ENCODE measurements around the gene CUL5. TPM values are rescaled to one million over a fixed set of nuclear protein-coding genes. Genes with fewer than 3 reads are reported as not detected.
"Not testable (repeated sequence)": the region's sequence is repeated elsewhere in the genome, so short reads cannot be mapped to it uniquely, and the experiment has no call there.

Gene CUL5
- total RNA-seq, 1 donor from 2014 or later, result 23.4 TPM

GRCh38 chr11:108117746-108118371 is 109.2 kb downstream of the CUL5 start:
- no peak for ATAC-seq

- ATAC-seq, result not testable (repeated sequence)
These were observed 112.2 kb downstream of the CUL5 start for GRCh38 chr11:108120936-108121273.

DNA sequence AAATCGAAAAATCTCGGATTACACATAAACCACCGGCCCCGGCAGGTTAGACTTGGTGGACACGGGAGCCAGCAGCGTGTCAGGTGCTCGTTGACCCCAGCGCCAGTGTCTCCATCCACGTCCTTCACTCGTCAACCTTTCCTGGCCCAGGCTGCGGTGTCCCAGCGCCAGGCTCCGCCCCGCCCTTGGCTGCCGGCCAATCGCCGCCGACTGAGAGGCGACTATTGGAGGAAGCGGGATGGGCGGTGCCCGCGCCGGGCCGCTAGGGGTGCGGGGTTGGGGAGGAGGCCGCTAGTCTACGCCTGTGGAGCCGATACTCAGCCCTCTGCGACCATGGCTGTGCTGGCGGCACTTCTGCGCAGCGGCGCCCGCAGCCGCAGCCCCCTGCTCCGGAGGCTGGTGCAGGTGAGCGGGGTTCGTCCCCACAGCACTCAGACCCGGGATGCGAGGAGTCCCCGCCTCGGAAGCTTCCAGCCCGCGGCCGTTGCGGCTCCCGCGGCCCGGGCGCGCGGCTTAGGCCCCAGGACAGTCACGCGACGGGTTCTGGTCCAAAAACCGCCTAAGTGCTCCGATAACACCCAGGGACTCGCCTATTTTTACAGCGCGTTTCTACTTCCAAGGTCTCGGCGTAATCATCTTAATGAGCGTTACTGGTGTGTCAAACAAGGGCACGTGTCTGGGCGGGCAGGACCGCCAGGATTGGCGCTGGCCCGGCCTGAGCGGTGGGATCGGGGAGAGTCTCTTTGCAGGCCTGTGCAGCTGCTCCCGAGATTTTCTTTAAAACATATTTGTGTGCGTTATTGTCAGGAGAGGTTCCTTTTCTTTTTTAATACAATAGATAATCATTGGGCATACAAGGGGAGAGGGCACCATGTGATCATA is 112.8 kb downstream of the CUL5 start, which contains the start of gene ACAT1:
TSS of gene ACAT1 (plus strand) at position 294 of the 882 bp plus-strand sequence. CDS start at position 334, 40 bp downstream.
- ATAC-seq, result peak; percentile 97

DNA sequence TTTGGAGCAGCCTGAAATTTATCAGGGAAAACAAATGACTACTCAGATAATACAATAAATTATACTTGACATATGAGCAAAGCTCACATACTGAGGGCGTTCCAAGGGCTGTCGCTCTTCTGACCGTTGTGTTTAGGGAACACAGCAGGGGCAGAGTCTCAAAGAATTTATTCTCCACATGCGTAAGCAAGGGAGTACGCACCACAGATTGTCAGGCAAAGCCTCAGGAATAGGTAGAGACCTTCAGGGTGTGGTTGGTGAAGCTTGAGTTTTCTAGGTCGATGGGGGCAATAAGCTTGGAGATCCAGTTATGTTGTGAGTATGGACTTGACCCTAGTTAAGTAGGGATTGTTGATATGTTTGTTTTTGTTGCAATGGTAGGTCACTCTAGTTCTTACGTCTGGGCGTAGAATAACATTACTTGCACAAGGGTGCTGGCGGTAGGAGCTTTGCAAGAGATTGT is 113.5 kb downstream of the CUL5 start:
- no peak for ATAC-seq

DNA sequence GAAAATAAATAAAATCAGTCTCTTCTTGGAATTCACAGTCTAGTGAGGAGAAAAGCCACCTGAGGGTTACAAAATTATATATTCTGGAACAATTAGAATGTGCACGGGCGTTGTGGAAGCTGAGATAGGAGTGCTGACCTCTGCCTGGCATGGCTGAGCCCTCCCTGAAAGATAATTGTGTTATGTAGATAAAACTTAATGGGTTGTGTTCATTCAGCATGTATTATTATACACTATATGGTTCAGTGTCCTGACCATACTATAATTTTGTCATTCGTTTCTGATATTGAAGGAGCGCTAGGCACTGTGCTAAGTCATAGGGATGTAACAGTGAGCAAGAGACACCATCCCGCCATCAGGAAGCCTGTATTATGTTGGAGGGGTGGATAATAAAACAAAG is 116.4 kb downstream of the CUL5 start:
- no peak for ATAC-seq

DNA sequence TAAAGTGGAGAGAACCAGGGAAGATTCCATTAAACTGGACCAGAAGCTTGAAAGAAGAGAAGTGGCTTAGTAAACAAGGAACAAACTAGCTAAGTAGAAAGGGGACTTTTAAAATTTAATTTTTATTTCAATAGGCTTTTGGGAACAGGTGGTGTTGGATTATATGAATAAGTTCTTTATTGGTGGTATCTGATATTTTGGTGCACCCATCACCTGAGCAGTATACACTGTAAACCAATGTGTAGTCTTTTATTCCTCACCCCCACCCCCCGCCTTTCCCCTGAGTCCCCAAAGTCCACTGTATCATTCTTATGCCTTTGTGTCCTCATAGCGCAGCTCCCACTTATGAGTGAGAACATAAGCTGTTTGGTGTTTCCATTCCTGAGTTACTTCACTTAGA is 120.1 kb downstream of the CUL5 start:
- ATAC-seq, result no peak

- no peak for ATAC-seq
These were observed 123.3 kb downstream of the CUL5 start for GRCh38 chr11:108131993-108132392.

- not testable (repeated sequence) for ATAC-seq
These were observed 124.4 kb downstream of the CUL5 start for GRCh38 chr11:108132993-108133538.

- ATAC-seq, result peak; percentile 64
These were observed 127.3 kb downstream of the CUL5 start for GRCh38 chr11:108135845-108136544.

GRCh38 chr11:108137212-108137611 is 128.5 kb downstream of the CUL5 start:
- no peak for ATAC-seq

- ATAC-seq, result no peak
These were observed 133.6 kb downstream of the CUL5 start for GRCh38 chr11:108142304-108142703.

- no peak for ATAC-seq
These were observed 135.9 kb downstream of the CUL5 start for GRCh38 chr11:108144615-108145014.

- no peak for ATAC-seq
These were observed 138.5 kb downstream of the CUL5 start for GRCh38 chr11:108147150-108147549.

GRCh38 chr11:108148556-108148955 is 139.9 kb downstream of the CUL5 start:
- ATAC-seq, result no peak

- ATAC-seq, result no peak
These were observed 145.9 kb downstream of the CUL5 start for GRCh38 chr11:108154591-108154990.

Other genes starting within 250 kb of the CUL5 start
- gene SLC35F2, start 150.1 kb upstream of the CUL5 start, total RNA-seq, result 14.7 TPM
- gene RAB39A, start 80.5 kb upstream of the CUL5 start, total RNA-seq, result not detected
- gene ACAT1, start 112.7 kb downstream of the CUL5 start, total RNA-seq, result 27.7 TPM
- gene NPAT, start 213.7 kb downstream of the CUL5 start, total RNA-seq, result 7.9 TPM
- 21.8 TPM for gene ATM, start 214.2 kb downstream of the CUL5 start, total RNA-seq

Data from esophagus mucosa (tissue), 1 donor.